ENCODE measurements around the gene SDSL.

SDSL gene

GRCh38 chr12:113422030-113422885 is at the start of gene SDSL:
TSS of gene SDSL (plus strand) at chr12:113422380. CDS start at chr12:113427983, 5,603 bp downstream.
- Histone ChIP-seq H3K27ac (ENCODE audit: low read depth, low read length) (no peak within 1 kb of the TSS), H3K36me3 (ENCODE audit: insufficient read depth, low read length) (no peaks in the 10 kb centered on the region), H3K9ac (ENCODE audit: low read length) (peak within 1 kb of the TSS; percentile 25), H3K4me1 (ENCODE audit: insufficient read depth, low read length) (peaks cover 7% of the 10 kb centered on the region), H3K27me3 (ENCODE audit: control insufficient read depth in 1 of 2, insufficient read depth in 2 of 2, low read length in 2 of 2) (peaks cover 0 to 4% of the 10 kb centered on the region in 2 donors), H3K9me3 (ENCODE audit: low read length) (no peaks in the 10 kb centered on the region), H3K4me3 (ENCODE audit: low read depth in 1 of 2, low read length in 2 of 2) (peak within 1 kb of the TSS; percentile 18 to 80)

DNA sequence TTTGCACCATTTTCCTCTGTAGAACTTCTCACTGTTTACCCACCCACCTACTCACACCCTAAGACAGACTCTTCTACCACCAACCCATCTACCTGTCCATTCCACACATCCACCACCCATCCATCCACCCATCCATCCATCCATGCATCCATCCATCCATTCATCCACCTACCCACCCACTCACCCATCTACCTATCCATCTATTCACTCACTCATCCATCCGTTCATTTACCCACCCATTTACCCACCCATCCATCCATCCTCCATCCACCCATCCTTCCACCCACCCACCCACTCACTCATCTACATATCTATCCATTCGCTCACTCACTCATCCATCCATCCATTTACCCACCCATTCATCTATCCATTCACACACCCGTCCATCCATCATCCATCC is 48.7 kb upstream of the SDSL start:
- Histone ChIP-seq H3K27ac (ENCODE audit: low read depth, low read length) (no peak overlapping the region), H3K36me3 (ENCODE audit: insufficient read depth, low read length) (peaks cover 39% of the 10 kb centered on the region), H3K9ac (ENCODE audit: low read length) (no peak overlapping the region), H3K27me3 (ENCODE audit: control insufficient read depth in 1 of 2, insufficient read depth in 2 of 2, low read length in 2 of 2) (no peaks in the 10 kb centered on the region), H3K4me3 (ENCODE audit: low read depth in 1 of 2, low read length in 2 of 2) (no peak overlapping the region), H3K4me1 (ENCODE audit: insufficient read depth, low read length) (no peaks in the 10 kb centered on the region), H3K9me3 (ENCODE audit: low read length) (no peaks in the 10 kb centered on the region)

DNA sequence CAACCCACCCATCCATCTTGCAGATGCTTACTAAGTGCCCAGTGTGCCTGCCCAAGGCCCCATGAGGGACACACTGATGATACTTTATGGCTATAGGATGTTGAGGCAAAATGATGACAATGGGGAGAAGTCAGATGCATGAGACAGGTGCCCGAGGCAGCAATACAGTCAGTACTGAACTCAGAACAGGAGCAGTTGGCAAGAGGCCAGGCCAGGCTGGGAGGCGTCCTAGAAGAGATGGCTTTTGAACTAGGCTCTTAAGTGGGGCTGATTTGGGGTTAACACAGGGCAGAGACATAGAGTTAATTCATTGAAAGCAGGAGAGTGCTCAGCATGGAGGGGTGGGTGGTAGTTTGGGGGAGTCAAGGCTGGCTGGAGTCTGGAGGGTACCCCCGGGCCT is 48.2 kb upstream of the SDSL start:
- Histone ChIP-seq H3K27me3 (ENCODE audit: control insufficient read depth in 1 of 2, insufficient read depth in 2 of 2, low read length in 2 of 2) (no peaks in the 10 kb centered on the region), H3K36me3 (ENCODE audit: insufficient read depth, low read length) (peaks cover 39% of the 10 kb centered on the region), H3K4me3 (ENCODE audit: low read depth in 1 of 2, low read length in 2 of 2) (no peak overlapping the region), H3K9ac (ENCODE audit: low read length) (no peak overlapping the region), H3K4me1 (ENCODE audit: insufficient read depth, low read length) (no peaks in the 10 kb centered on the region), H3K27ac (ENCODE audit: low read depth, low read length) (no peak overlapping the region), H3K9me3 (ENCODE audit: low read length) (no peaks in the 10 kb centered on the region)

DNA sequence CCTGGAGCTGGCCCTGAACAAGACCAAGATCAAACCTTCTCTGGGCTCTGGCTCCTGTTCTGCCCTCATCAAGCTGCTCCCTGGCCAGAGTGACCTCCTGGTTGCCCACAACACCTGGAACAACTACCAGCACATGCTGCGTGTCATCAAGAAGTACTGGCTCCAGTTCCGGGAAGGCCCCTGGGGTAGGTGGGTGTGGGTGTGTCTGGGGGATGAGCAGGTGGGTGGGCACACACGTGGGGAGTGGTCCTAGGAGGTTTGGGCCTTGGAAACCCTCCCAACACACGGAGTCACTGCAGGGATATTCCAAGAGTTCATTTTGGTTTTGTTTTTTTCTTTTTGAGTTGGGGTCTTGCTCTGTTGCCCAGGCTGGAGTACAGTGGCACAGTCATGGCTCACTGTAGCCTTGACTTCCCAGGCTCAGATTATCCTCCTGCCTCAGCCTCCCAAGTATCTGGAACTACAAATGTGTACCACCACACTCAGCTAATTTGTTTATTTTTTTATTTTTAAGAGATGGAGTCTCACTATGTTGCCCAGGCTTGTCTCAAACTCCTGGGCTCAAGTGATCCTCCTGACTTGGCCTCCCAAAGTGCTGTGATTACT is 47.3 kb upstream of the SDSL start:
- peaks cover 39% of the 10 kb centered on the region for H3K36me3 ChIP-seq (ENCODE audit: insufficient read depth, low read length)
- H3K27me3 ChIP-seq (ENCODE audit: control insufficient read depth in 1 of 2, insufficient read depth in 2 of 2, low read length in 2 of 2), result no peaks in the 10 kb centered on the region
- H3K9ac ChIP-seq (ENCODE audit: low read length), result no peak overlapping the region
- no peak overlapping the region for H3K27ac ChIP-seq (ENCODE audit: low read depth, low read length)
- H3K4me1 ChIP-seq (ENCODE audit: insufficient read depth, low read length), result no peaks in the 10 kb centered on the region
- H3K4me3 ChIP-seq (ENCODE audit: low read depth in 1 of 2, low read length in 2 of 2), result no peak overlapping the region
- no peaks in the 10 kb centered on the region for H3K9me3 ChIP-seq (ENCODE audit: low read length)

DNA sequence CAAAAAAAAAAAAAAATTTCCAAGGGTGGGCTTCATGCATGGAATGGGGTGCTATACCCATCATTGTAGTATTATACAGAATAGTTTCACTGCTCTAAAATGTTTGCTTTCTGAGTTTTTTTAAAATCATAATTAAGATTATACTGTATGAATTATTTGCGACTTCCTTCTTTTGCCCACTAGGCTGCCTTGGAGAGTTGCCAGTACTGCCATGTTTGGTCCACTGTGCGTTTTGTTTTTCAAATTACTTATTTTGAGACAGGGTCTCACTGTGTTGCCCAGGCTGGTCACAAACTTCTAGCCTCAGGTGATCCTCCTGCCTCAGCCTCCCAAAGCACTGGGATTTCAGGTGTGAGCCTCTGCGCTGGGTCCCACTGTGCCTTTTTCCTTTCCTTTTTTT is 43.9 kb upstream of the SDSL start:
- Histone ChIP-seq H3K4me3 (ENCODE audit: low read depth in 1 of 2, low read length in 2 of 2) (no peak overlapping the region), H3K27me3 (ENCODE audit: control insufficient read depth in 1 of 2, insufficient read depth in 2 of 2, low read length in 2 of 2) (no peaks in the 10 kb centered on the region), H3K4me1 (ENCODE audit: insufficient read depth, low read length) (no peaks in the 10 kb centered on the region), H3K27ac (ENCODE audit: low read depth, low read length) (no peak overlapping the region), H3K9me3 (ENCODE audit: low read length) (no peaks in the 10 kb centered on the region), H3K9ac (ENCODE audit: low read length) (no peak overlapping the region), H3K36me3 (ENCODE audit: insufficient read depth, low read length) (peaks cover 34% of the 10 kb centered on the region)

- Histone ChIP-seq H3K27ac (ENCODE audit: low read depth, low read length) (no peak overlapping the region), H3K4me1 (ENCODE audit: insufficient read depth, low read length) (no peaks in the 10 kb centered on the region), H3K36me3 (ENCODE audit: insufficient read depth, low read length) (peaks cover 16% of the 10 kb centered on the region), H3K9ac (ENCODE audit: low read length) (no peak overlapping the region), H3K27me3 (ENCODE audit: control insufficient read depth in 1 of 2, insufficient read depth in 2 of 2, low read length in 2 of 2) (no peaks in the 10 kb centered on the region), H3K4me3 (ENCODE audit: low read depth in 1 of 2, low read length in 2 of 2) (no peak overlapping the region), H3K9me3 (ENCODE audit: low read length) (no peaks in the 10 kb centered on the region)
Observed at GRCh38 chr12:113381220-113381619, 41.0 kb upstream of the SDSL start.

GRCh38 chr12:113382206-113382605 is 40.0 kb upstream of the SDSL start:
- Histone ChIP-seq H3K9ac (ENCODE audit: low read length) (no peak overlapping the region), H3K4me3 (ENCODE audit: low read depth in 1 of 2, low read length in 2 of 2) (no peak overlapping the region), H3K27me3 (ENCODE audit: control insufficient read depth in 1 of 2, insufficient read depth in 2 of 2, low read length in 2 of 2) (no peaks in the 10 kb centered on the region), H3K36me3 (ENCODE audit: insufficient read depth, low read length) (peaks cover 6% of the 10 kb centered on the region), H3K4me1 (ENCODE audit: insufficient read depth, low read length) (no peaks in the 10 kb centered on the region), H3K9me3 (ENCODE audit: low read length) (no peaks in the 10 kb centered on the region), H3K27ac (ENCODE audit: low read depth, low read length) (no peak overlapping the region)

DNA sequence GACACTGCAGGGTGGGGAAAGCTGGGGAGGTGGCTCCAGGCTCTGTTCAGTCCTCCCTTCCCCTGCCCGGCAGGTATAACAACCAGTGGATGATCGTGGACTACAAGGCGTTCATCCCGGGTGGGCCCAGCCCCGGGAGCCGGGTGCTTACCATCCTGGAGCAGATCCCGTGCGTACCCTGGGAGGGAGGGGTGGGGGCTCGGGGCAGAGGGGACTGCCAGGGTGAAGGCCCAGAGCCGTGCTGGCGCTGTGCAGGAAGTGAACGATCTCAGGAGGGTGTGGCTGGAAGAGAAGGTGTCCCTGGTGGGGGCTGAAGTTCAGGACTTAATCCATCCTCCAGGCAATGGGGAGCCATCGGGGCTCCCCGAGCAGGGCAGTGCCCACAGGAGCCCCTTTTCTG is 37.4 kb upstream of the SDSL start:
- H3K4me1 ChIP-seq (ENCODE audit: insufficient read depth, low read length), result no peaks in the 10 kb centered on the region
- no peak overlapping the region for H3K4me3 ChIP-seq (ENCODE audit: low read depth in 1 of 2, low read length in 2 of 2)
- H3K9me3 ChIP-seq (ENCODE audit: low read length), result no peaks in the 10 kb centered on the region
- H3K36me3 ChIP-seq (ENCODE audit: insufficient read depth, low read length), result peaks cover 9% of the 10 kb centered on the region
- no peak overlapping the region for H3K27ac ChIP-seq (ENCODE audit: low read depth, low read length)
- no peak overlapping the region for H3K9ac ChIP-seq (ENCODE audit: low read length)
- H3K27me3 ChIP-seq (ENCODE audit: control insufficient read depth in 1 of 2, insufficient read depth in 2 of 2, low read length in 2 of 2), result no peaks in the 10 kb centered on the region

GRCh38 chr12:113385282-113385882 is 36.8 kb upstream of the SDSL start:
- H3K9me3 ChIP-seq (ENCODE audit: low read length), result no peaks in the 10 kb centered on the region
- H3K27me3 ChIP-seq (ENCODE audit: control insufficient read depth in 1 of 2, insufficient read depth in 2 of 2, low read length in 2 of 2), result no peaks in the 10 kb centered on the region
- no peak overlapping the region for H3K4me3 ChIP-seq (ENCODE audit: low read depth in 1 of 2, low read length in 2 of 2)
- peaks cover 14% of the 10 kb centered on the region for H3K36me3 ChIP-seq (ENCODE audit: insufficient read depth, low read length)
- no peak overlapping the region for H3K9ac ChIP-seq (ENCODE audit: low read length)
- H3K4me1 ChIP-seq (ENCODE audit: insufficient read depth, low read length), result no peaks in the 10 kb centered on the region
- H3K27ac ChIP-seq (ENCODE audit: low read depth, low read length), result no peak overlapping the region

DNA sequence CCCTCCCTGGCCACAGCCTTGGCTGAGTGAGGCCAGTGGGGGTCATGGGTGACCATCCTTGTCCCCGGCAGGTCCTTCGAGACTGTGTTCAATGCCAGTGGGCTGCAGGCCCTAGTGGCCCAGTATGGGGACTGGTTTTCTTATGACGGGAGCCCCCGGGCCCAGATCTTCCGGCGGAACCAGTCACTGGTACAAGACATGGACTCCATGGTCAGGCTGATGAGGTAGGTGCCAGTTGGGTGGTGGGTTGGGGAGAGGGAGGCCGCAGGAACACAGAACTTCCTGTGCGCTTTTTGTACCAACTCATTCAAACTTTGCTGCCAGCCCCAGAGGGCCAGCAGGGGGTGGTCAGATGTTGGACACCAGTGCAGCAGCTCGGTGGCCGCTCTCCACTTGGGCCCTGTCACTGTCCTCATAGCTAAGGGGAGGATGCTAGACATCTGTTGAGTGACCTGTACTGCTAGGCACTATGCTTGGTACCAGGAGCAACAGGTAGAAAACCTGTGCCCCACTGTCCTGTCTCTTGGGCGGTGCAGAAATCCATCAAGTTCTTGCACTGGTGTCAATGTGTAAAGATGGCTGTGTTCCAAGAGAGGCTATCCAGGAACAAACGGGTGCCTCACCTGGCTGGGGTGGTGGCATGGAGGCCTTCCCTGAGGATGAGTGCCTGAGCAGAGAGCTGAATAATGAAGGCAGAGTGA is 35.2 kb upstream of the SDSL start:
- H3K4me3 ChIP-seq (ENCODE audit: low read depth in 1 of 2, low read length in 2 of 2), result no peak overlapping the region
- H3K27ac ChIP-seq (ENCODE audit: low read depth, low read length), result no peak overlapping the region
- H3K9ac ChIP-seq (ENCODE audit: low read length), result no peak overlapping the region
- peaks cover 22% of the 10 kb centered on the region for H3K36me3 ChIP-seq (ENCODE audit: insufficient read depth, low read length)
- H3K9me3 ChIP-seq (ENCODE audit: low read length), result no peaks in the 10 kb centered on the region
- no peaks in the 10 kb centered on the region for H3K4me1 ChIP-seq (ENCODE audit: insufficient read depth, low read length)
- H3K27me3 ChIP-seq (ENCODE audit: control insufficient read depth in 1 of 2, insufficient read depth in 2 of 2, low read length in 2 of 2), result no peaks in the 10 kb centered on the region

GRCh38 chr12:113387631-113388030 is 34.5 kb upstream of the SDSL start:
- Histone ChIP-seq H3K9ac (ENCODE audit: low read length) (no peak overlapping the region), H3K27me3 (ENCODE audit: control insufficient read depth in 1 of 2, insufficient read depth in 2 of 2, low read length in 2 of 2) (no peaks in the 10 kb centered on the region), H3K9me3 (ENCODE audit: low read length) (no peaks in the 10 kb centered on the region), H3K4me3 (ENCODE audit: low read depth in 1 of 2, low read length in 2 of 2) (no peak overlapping the region), H3K4me1 (ENCODE audit: insufficient read depth, low read length) (no peaks in the 10 kb centered on the region), H3K27ac (ENCODE audit: low read depth, low read length) (no peak overlapping the region), H3K36me3 (ENCODE audit: insufficient read depth, low read length) (peaks cover 22% of the 10 kb centered on the region)
